Activated CD8-positive, alpha-beta memory T cell treated with anti-CD3 and anti-CD28 coated beads, Interleukin-2, amount 50 U/mL, for 1 hour (primary cell): Measurements from ENCODE around the gene PHKA2.
"Not testable (repeated sequence)": the region's sequence is repeated elsewhere in the genome, so short reads cannot be mapped to it uniquely, and the experiment has no call there.

Source experiments
- DNase-seq: peaks from one replicate; pipeline ENCODE4 v3.0.0-alpha.2; 2020; ENCODE audit errors: extremely low read depth

The PHKA2 gene

GRCh38 chrX:18983666-18984380 is at the start of gene PHKA2:
Gene PHKA2 (minus strand): TSS chrX:18984114. CDS start chrX:18983932, 182 bp downstream.
- DNase-seq = no peak

DNA sequence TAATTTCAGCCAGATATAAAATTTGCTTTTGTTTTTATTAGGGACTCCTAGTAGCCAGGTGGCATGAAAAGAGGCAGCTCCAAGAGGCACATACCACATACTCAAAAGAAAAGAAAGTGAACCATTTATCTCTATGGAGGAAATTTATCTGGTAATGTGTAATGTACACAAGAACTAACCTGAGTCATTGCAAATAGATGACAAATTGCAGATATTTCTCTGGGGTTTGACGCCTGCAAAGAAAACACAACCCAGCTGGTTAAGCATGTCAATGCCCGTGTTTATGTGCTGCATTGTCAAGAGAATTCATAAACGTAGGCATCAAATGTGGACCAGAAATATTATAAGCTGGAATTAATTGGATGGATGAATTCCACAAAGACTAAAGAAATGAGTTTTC is 46.9 kb upstream of the PHKA2 start:
- no peak for DNase-seq

DNA sequence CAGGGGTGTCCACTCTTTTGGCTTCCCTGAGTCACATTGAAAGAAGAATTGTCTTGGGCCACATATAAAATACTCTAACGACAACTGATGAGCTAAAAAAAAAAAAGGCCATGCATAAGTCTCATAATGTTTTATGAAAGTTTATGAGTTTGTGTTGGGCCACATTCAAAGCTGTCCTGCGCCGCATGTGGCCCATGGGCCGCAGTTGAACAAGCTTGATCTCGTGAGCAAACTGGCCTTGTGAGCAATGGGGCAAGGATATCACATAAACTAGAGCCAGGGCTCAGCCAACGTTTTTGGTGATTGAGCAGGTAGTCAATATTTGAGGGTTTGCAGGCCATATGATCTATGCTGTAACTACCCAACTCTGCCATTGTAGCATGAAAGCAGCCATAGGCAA is 44.6 kb upstream of the PHKA2 start:
- DNase-seq = no peak

- no peak for DNase-seq
Measured at GRCh38 chrX:19024366-19024765, 40.5 kb upstream of the PHKA2 start.

DNA sequence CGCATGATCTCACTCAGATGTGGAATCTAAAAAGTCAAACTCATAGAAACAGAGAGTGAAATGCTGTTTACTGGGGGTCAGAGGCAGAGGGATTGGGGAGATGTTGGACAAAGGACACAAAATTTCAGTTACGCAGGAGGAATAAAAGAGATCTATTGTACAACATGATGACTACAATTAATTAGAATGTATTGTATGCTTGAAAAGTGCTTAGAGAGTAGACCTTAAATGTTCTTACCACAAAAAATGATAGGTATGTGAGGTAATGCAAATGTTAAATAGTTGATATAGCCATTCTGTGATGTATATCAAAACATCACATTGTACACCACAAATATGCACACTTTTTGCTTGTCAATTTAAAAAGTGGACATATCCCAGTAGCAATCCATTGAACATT is 36.1 kb upstream of the PHKA2 start:
- no peak for DNase-seq

DNA sequence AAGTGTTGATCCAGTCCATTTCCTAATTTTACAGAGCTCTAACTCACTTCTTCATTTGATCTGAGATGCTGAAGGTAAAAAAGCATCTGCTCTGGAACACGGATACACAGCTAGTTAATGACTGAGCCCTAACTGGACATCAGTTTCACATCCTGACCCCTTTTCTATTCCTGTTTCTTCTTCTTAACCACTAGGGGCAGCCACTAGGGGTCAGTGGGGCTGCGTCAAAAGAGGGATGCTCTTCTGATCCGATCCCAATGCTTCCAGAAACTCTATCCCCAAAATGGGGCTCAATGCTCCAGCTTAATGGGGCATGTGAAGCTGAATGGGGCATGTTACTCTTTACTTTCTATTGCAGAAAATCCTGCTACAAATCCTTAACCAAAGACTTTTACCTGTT is 33.4 kb upstream of the PHKA2 start:
- no peak for DNase-seq

DNA sequence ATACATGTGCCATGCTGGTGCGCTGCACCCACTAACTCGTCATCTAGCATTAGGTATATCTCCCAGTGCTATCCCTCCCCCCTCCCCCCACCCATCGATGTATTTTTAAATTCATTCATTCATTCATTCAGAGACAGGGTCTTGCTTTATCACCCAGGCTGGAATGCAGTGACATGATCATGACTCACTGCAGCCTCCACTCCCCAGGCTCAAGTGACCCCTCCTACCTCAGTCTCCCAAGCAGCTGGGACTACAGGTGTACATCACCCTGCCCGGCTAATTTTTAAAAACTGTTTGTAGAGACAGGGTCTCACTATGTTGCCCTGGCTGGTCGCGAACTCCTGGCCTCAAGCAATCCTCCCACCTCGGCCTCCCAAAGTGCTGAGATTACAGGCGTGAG is 32.7 kb upstream of the PHKA2 start:
- DNase-seq = not testable (repeated sequence)

GRCh38 chrX:19007868-19008267 is 24.0 kb upstream of the PHKA2 start:
- no peak for DNase-seq

- no peak for DNase-seq
Measured at GRCh38 chrX:19007011-19007410, 23.1 kb upstream of the PHKA2 start.

- no peak for DNase-seq
Measured at GRCh38 chrX:19005909-19006308, 22.0 kb upstream of the PHKA2 start.

DNA sequence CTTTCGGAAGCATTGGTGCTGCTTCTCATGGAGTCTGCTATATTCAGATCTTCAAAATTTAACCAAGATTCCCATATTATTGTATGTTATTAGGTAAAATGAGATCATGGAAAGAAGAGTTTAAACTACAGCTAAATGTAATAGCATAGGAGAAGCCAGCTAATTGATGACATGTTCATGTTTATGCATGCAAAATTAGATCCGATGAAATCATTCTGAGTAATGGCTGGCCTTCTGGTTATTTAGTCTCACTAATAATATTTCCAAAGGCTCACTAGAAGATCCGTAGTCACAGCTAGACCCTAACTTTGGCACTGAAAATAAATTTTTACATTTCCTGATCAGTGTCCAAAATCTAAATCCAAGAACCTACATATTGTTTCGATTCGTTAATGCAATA is 19.8 kb upstream of the PHKA2 start:
- no peak for DNase-seq

- DNase-seq = no peak
Measured at GRCh38 chrX:18998653-18999052, 14.7 kb upstream of the PHKA2 start.

DNA sequence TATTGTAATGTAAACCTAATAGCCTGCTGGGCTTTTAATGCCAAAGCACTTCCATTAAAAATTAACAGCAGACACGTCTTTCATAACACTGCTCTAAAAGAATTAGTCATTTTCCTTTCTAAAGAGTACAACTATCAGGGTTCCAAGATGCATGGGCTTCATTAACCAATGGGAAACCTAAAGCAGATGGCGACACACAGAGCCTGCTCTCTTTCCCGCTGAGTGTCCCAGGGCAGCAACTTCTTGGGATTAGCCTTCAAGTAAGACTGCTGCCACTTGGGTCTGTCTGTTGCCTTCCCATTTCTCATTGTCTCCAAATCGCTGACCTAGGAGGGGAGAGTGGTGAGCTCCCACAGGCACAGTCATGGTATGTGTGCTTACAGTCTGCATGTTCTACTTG is 14.0 kb upstream of the PHKA2 start:
- no peak for DNase-seq

DNA sequence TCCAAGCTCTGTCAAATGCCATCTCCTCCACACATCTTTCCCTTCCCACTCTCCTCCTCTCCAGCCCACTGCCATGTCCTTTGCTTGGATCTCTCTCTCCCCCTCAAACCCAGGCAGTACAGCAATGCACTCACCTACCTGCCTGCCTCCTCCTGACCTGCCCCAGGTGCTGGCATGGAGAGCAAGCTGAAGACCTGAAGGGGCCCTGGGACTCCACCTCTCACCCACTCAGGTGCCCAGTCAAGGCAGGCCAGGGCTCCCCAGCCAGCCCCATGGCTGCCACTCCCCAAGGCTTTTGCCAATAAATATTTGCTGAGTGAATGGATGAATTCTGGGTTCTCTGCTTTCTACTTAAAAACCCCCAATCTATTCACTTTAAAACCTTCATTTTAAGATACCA is 12.6 kb upstream of the PHKA2 start:
- DNase-seq = no peak

DNA sequence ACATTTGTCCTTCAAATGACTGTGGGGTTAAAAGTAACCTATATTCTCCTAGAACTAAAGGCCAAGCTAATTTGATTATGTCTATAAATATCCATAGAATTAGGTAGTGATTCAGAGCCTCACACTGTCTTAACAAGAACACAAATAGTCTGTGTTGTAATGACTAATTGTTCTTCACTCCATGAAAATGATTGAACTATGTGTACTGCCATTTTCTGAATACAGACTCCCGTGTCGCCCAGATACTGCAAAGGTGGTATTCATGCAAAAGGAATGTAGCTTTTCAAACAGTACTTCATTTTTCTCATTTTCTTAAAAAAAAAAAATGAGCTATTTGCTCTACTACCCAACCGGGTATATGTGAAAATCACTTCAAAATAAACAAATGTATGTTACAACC is 11.3 kb upstream of the PHKA2 start:
- no peak for DNase-seq

DNA sequence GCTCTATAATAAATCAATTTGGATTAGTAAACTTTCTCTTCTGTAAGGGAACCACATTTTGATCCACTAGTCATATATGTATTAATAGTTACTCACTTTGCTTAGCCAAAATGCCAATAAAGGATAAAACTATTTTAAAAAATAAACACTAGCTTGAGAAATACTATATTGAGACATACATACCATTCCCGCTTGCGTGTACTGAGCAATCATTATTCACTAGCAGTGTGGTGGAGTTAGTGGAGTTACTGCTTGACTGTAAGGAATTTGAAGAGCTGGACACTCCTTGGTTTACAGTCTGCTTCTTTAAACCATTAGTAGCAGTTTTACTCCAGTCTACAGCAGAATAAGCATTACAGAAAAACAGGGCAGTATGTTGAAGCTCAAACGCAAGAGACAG is 10.8 kb upstream of the PHKA2 start:
- no peak for DNase-seq

GRCh38 chrX:18992829-18993228 is 8.9 kb upstream of the PHKA2 start:
- no peak for DNase-seq

GRCh38 chrX:18985186-18985435 is 1.2 kb upstream of the PHKA2 start:
- no peak for DNase-seq

GRCh38 chrX:18984381-18985185 is 669 bp upstream of the PHKA2 start:
- peak; percentile 54 for DNase-seq

DNA sequence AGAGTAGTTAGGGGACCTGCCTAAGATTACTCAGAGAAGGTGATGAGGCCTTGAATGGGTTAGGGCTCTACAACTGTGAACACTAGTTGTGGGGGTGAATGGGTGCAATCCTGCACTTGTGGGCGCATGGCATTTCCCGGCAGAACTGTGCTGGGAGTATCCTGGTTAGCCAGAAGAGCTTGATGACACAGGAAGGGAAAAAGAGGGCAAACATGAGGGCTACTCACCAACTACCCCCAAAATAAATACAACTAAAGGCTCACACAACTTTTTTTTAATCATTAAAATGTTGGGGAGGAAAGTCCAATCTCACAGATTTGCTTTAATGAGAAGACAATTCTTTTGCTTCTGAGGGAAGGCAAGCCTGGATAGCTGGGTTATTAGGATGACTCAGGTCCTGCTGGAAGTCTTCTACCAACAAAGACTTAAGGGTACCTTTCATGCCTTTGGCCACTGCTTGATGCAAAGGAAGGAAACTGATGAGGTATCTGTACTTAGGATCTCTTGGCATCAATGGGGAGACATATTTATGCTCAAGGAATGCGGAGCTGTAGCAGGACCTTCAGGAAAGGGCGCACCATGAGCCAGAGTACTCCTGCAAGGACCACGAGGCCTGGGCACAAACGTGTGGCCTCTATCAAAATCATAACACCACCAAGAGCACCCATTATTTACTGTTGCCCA is 2.6 kb downstream of the PHKA2 start:
- no peak for DNase-seq

GRCh38 chrX:18980262-18980661 is 3.7 kb downstream of the PHKA2 start:
- not testable (repeated sequence) for DNase-seq

DNA sequence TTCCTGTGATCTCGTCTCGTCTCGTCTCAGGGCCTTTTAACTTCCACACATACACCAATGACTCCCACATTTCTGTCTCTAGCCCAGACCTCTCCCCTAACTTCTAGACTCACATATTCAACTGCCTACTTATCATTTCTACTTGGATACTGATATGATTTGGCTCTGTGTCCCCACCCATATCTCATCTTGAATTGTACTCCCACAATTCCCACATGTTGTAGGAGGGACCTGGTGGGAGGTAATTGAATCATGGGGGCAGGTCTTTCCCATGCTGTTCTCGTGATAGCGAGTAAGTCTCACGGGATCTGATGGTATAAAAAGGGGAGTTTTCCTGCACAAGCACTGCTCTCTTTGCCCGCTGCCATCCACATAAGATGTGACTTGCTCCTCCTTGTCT is 8.9 kb downstream of the PHKA2 start:
- no peak for DNase-seq

- no peak for DNase-seq
Measured at GRCh38 chrX:18973527-18974192, 10.3 kb downstream of the PHKA2 start.
